ENCODE data around the gene CALCOCO2.

GRCh38 chr17:48792033-48792798, 38.6 kb upstream of the CALCOCO2 start:
- TF ChIP-seq CTCF (IDR thresholded peaks at IDR 0.05; ENCODE audit: low read depth, low read length, missing input control) (no peak), REST (IDR thresholded peaks at IDR 0.05) (no peak), SP1 (IDR thresholded peaks at IDR 0.05) (no peak), MAX (IDR thresholded peaks at IDR 0.05) (no peak), GABPA (IDR thresholded peaks at IDR 0.05 in 1 of 2, conservative IDR thresholded peaks at IDR 0.05 in 1 of 2) (no peak), EGR1 (IDR thresholded peaks at IDR 0.05; ENCODE audit: low read depth in 2 of 2) (no peak), TAF1 (conservative IDR thresholded peaks at IDR 0.05) (no peak), RAD21 (IDR thresholded peaks at IDR 0.05) (no peak), JUND (IDR thresholded peaks at IDR 0.05) (no peak), ATF3 (IDR thresholded peaks at IDR 0.05) (no peak)

All from liver (tissue), 3 donors.